ENCODE data around the gene CBX5. TPM values are rescaled to one million over a fixed set of nuclear protein-coding genes. Genes with fewer than 3 reads are reported as not detected.

The CBX5 gene
- total and polyA plus RNA-seq, 9 of the 15 experiments (the other 6 are each of a cell fraction or from before 2014, with no cell fraction given): 32.6 to 102 (median 59.2) TPM

- TF ChIP-seq ZNF407 (IDR thresholded peaks at IDR 0.05; ENCODE audit: low read depth): no peak
- TF ChIP-seq RB1 (IDR thresholded peaks at IDR 0.05; ENCODE audit: low read depth): no peak
- 0 out of 2 replicates have a peak, but pooled peaks have one; percentile 44 for TF ChIP-seq PYGO2 (tag; IDR thresholded peaks at IDR 0.05)
- no peak for TF ChIP-seq ARHGAP35 (IDR thresholded peaks at IDR 0.05; ENCODE audit: partially characterized antibody)
- no peak for TF ChIP-seq ZNF274 (IDR thresholded peaks at IDR 0.05; ENCODE audit: borderline replicate concordance, low read depth, low read length)
- TF ChIP-seq KAT8 (IDR thresholded peaks at IDR 0.05; ENCODE audit: low read depth): no peak
- TF ChIP-seq POLR2AphosphoS2 (IDR thresholded peaks at IDR 0.05; ENCODE audit: low read length): no peak
- TF ChIP-seq ZNF609 (CRISPR knock-in tag; IDR thresholded peaks at IDR 0.05; ENCODE audit: borderline replicate concordance): no peak
- 0 out of 2 replicates have a peak, but pooled peaks have one; percentile 39 for TF ChIP-seq ZBTB26 (CRISPR knock-in tag; IDR thresholded peaks at IDR 0.05)
- no peak for TF ChIP-seq PTTG1 (tag; IDR thresholded peaks at IDR 0.05; ENCODE audit: low read depth)
- peak; percentile 84 for TF ChIP-seq NFRKB (IDR thresholded peaks at IDR 0.05; ENCODE audit: low read depth)
- 0 out of 2 replicates have a peak, but pooled peaks have one; percentile 39 for TF ChIP-seq EHMT2 (IDR thresholded peaks at IDR 0.05)
- TF ChIP-seq ZBED1 (IDR thresholded peaks at IDR 0.05): no peak
- no peak for TF ChIP-seq ZNF197 (CRISPR knock-in tag; IDR thresholded peaks at IDR 0.05; ENCODE audit: low read depth)
Measured at GRCh38 chr12:54296393-54297099, 16.6 kb upstream of the CBX5 start (continued).
